ENCODE data around the gene CNOT11. TPM values are rescaled to one million over a fixed set of nuclear protein-coding genes. Genes with fewer than 3 reads are reported as not detected.

Gene CNOT11
- total RNA-seq, 1 donor from 2014 or later, result 51.3 TPM

DNA sequence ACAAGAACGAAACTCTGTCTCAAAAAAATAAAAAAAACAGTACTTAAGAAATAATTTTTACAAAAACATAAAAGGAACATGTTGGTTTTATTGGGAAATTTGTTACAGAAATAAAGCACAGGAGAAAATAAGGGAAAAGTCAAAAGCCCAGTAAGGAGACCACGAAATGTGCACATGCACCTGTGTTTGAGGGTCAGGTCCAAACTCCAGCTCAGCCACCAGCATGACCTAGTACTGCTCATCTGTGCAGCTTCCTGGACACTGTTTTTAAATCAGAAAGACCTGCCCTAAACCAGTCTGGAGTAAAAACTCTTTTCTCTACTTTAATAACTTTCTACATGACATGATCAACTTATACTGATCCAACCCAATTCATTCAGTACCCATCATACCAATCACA lies 34.6 kb downstream of the CNOT11 start:
- DNase-seq (ENCODE audit: low read depth), result no peak
- TF ChIP-seq, protein P1, sequence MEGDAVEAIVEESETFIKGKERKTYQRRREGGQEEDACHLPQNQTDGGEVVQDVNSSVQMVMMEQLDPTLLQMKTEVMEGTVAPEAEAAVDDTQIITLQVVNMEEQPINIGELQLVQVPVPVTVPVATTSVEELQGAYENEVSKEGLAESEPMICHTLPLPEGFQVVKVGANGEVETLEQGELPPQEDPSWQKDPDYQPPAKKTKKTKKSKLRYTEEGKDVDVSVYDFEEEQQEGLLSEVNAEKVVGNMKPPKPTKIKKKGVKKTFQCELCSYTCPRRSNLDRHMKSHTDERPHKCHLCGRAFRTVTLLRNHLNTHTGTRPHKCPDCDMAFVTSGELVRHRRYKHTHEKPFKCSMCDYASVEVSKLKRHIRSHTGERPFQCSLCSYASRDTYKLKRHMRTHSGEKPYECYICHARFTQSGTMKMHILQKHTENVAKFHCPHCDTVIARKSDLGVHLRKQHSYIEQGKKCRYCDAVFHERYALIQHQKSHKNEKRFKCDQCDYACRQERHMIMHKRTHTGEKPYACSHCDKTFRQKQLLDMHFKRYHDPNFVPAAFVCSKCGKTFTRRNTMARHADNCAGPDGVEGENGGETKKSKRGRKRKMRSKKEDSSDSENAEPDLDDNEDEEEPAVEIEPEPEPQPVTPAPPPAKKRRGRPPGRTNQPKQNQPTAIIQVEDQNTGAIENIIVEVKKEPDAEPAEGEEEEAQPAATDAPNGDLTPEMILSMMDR (IDR thresholded peaks at IDR 0.05; ENCODE audit: insufficient read depth, low read length, poor library complexity, severe bottlenecking), result no peak
- Histone ChIP-seq H3K4me3 (ENCODE audit: low read depth, low read length) (no peak overlapping the region), H3K27me3 (ENCODE audit: control insufficient read depth, insufficient read depth, low read length) (no peaks in the 10 kb centered on the region), H3K36me3 (ENCODE audit: control insufficient read depth, insufficient read depth, low read length) (no peaks in the 10 kb centered on the region)

DNA sequence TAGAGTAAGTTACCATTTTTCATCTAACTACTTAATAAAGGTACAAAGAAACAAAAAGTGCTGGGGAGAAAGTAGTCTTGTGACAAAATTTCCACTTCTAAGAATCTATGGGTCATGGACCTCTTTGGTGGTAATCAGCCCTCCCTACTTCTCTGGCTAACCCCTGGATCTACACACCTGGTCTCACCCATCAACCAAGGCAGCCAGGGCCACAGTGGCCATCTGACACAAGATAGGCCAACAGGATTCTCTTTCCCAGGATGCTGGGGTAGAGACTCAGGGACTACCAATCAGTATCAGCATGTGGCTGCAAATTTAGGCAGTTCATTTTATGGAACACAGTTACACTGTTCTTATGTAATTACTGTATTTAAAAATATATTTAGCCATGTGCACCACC lies 38.0 kb downstream of the CNOT11 start:
- peaks cover 1% of the 10 kb centered on the region for H3K36me3 ChIP-seq (ENCODE audit: control insufficient read depth, insufficient read depth, low read length)
- no peak overlapping the region for H3K4me3 ChIP-seq (ENCODE audit: low read depth, low read length)
- TF ChIP-seq, protein P1 (IDR thresholded peaks at IDR 0.05; ENCODE audit: insufficient read depth, low read length, poor library complexity, severe bottlenecking), result no peak
- no peak for DNase-seq (ENCODE audit: low read depth)
- no peaks in the 10 kb centered on the region for H3K27me3 ChIP-seq (ENCODE audit: control insufficient read depth, insufficient read depth, low read length)

DNA sequence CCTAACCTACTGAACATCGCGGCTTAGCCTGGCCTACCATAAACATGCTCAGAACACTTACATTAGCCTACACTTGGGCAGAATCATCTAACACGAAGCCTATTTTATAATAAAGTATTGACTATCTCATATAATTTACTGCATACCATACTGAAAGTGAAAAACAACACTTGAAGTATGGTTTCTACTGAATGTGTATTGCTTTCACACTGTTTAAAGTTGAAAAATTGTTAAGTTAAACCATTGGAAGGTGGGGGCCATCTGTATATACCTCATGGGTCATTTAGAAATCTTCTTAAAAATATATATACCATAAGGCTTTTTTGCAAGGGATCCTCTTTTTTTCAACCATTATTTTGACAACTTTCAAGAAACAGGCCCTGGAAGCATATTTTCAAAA lies 39.3 kb downstream of the CNOT11 start:
- DNase-seq (ENCODE audit: low read depth), result no peak
- peaks cover 1% of the 10 kb centered on the region for H3K36me3 ChIP-seq (ENCODE audit: control insufficient read depth, insufficient read depth, low read length)
- no peak overlapping the region for H3K4me3 ChIP-seq (ENCODE audit: low read depth, low read length)
- TF ChIP-seq, protein P1 (IDR thresholded peaks at IDR 0.05; ENCODE audit: insufficient read depth, low read length, poor library complexity, severe bottlenecking), result no peak
- H3K27me3 ChIP-seq (ENCODE audit: control insufficient read depth, insufficient read depth, low read length), result no peaks in the 10 kb centered on the region

DNA sequence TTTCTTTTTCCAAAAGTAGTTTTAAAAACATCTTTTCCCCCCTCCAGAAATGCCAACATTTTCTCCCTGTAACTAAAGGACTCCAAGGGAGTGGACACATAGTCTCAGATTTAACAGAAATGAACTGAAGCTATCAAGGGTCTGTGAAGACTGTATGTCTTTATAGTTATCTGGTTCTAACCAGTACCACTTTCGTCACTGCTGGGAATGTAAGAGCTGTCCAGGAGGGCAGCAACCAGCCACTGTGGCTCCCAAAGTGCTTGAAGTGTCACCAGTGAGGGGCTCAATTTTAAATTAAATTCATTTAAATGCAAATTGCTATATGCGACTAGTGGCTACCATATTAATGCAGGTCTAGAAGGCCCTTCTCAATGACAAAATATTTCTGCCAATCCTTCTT lies 40.9 kb downstream of the CNOT11 start:
- TF ChIP-seq, protein P1 (IDR thresholded peaks at IDR 0.05; ENCODE audit: insufficient read depth, low read length, poor library complexity, severe bottlenecking), result no peak
- H3K27me3 ChIP-seq (ENCODE audit: control insufficient read depth, insufficient read depth, low read length), result no peaks in the 10 kb centered on the region
- H3K36me3 ChIP-seq (ENCODE audit: control insufficient read depth, insufficient read depth, low read length), result peaks cover 1% of the 10 kb centered on the region
- DNase-seq (ENCODE audit: low read depth), result no peak
- no peak overlapping the region for H3K4me3 ChIP-seq (ENCODE audit: low read depth, low read length)

DNA sequence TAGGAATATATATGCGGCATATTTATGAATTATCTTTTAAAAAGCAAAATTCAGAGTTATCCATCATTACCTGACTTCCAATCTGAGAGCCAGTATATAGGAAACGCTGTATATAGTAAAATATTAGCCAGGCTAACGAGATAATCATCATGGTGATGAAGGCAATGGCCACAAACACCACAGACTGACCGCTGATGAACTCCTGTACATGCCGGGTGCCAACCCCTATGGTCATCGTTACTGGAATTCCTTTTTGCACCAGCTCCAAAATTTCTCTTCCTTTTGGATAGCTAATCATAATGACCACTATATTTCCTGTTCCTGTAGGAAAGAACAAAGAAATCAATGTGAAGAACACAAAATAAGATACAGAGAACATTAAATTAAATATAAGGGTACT lies 42.2 kb downstream of the CNOT11 start:
- DNase-seq (ENCODE audit: low read depth), result no peak
- Histone ChIP-seq H3K36me3 (ENCODE audit: control insufficient read depth, insufficient read depth, low read length) (peaks cover 1% of the 10 kb centered on the region), H3K4me3 (ENCODE audit: low read depth, low read length) (no peak overlapping the region), H3K27me3 (ENCODE audit: control insufficient read depth, insufficient read depth, low read length) (no peaks in the 10 kb centered on the region)
- TF ChIP-seq, protein P1 (IDR thresholded peaks at IDR 0.05; ENCODE audit: insufficient read depth, low read length, poor library complexity, severe bottlenecking), result no peak

DNA sequence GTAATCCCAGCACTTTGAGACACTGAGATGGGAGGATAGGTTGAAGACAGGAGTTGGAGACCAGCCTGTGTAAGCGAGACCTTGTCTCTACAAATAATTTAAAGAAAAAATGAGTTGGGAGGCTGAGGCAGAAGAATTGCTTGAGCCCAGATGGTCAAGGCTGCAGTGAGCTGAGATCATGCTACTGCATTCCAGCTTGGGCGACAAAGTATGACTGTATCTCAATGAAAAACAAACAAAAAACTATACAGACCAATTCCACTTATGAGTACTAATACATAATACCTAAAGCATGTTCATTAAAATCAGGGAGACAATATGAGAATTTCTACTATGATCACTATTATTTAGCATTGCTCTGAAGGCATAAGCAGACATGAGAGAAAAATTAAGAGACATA lies 43.2 kb downstream of the CNOT11 start:
- H3K4me3 ChIP-seq (ENCODE audit: low read depth, low read length), result no peak overlapping the region
- no peak for DNase-seq (ENCODE audit: low read depth)
- H3K36me3 ChIP-seq (ENCODE audit: control insufficient read depth, insufficient read depth, low read length), result peaks cover 1% of the 10 kb centered on the region
- TF ChIP-seq, protein P1 (IDR thresholded peaks at IDR 0.05; ENCODE audit: insufficient read depth, low read length, poor library complexity, severe bottlenecking), result no peak
- no peaks in the 10 kb centered on the region for H3K27me3 ChIP-seq (ENCODE audit: control insufficient read depth, insufficient read depth, low read length)

Measured in kidney epithelial cell (primary cell).